Prostate gland (tissue), 2 donors: ENCODE measurements around the gene BCL2L12.

Experiments
- POLR2AphosphoS5 ChIP-seq: sonication (generic); formaldehyde crosslinking; IDR thresholded peaks from one replicate; pipeline ENCODE4 v1.6.1; 2017; ENCODE audit warnings: antibody characterized with exemption
- TF ChIP-seq, protein P1 (sequence below), 4 experiments: fragments of 200-600 bp in 2 of 4; fragments of 450-650 bp in 2 of 4; sonication (generic) in 2 of 4; IDR thresholded peaks; 1 replicate in 3 of 4; 2 replicates in 1 of 4; pipeline ENCODE4 v1.5.1; 2016 to 2019; ENCODE audit warnings: antibody characterized with exemption in 4 of 4, mild to moderate bottlenecking in 2 of 4, moderate library complexity in 2 of 4

DNA sequence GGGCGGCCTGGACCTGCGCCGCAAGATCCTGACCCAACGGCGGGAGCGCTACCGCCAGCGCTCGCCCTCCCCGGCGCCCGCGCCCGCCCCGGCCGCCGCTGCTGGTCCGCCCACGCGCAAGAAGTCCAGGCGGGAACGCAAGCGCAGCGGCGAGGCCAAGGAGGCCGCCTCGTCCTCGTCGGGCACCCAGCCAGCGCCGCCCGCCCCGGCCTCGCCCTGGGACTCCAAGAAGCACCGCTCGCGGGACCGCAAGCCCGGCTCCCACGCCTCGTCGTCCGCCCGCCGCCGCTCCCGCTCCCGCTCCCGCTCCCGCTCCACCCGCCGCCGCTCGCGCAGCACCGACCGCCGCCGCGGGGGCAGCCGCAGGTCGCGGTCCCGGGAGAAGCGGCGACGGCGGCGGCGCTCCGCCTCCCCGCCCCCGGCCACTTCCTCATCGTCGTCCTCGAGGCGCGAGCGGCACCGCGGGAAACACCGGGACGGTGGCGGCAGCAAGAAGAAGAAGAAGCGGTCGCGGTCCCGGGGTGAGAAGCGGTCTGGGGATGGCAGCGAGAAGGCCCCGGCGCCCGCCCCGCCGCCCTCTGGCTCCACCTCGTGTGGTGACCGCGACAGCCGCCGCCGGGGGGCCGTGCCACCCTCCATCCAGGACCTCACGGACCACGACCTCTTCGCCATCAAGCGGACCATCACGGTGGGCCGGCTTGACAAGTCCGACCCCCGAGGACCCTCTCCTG, 13.7 kb upstream of the BCL2L12 start:
- TF ChIP-seq, protein P1, sequence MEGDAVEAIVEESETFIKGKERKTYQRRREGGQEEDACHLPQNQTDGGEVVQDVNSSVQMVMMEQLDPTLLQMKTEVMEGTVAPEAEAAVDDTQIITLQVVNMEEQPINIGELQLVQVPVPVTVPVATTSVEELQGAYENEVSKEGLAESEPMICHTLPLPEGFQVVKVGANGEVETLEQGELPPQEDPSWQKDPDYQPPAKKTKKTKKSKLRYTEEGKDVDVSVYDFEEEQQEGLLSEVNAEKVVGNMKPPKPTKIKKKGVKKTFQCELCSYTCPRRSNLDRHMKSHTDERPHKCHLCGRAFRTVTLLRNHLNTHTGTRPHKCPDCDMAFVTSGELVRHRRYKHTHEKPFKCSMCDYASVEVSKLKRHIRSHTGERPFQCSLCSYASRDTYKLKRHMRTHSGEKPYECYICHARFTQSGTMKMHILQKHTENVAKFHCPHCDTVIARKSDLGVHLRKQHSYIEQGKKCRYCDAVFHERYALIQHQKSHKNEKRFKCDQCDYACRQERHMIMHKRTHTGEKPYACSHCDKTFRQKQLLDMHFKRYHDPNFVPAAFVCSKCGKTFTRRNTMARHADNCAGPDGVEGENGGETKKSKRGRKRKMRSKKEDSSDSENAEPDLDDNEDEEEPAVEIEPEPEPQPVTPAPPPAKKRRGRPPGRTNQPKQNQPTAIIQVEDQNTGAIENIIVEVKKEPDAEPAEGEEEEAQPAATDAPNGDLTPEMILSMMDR (IDR thresholded peaks at IDR 0.05): no peak
- TF ChIP-seq POLR2AphosphoS5: no peak
